Vagina (tissue), 2 donors: Measurements from ENCODE around the gene STXBP6. TPM values are rescaled to one million over a fixed set of nuclear protein-coding genes. Genes with fewer than 3 reads are reported as not detected.

Experiments
- DNase-seq, 2 donors: peaks; one replicate each; pipeline ENCODE4 v3.0.0-alpha.2; 2017; ENCODE audit errors: extremely low spot score in 2 of 2
- H3K27ac ChIP-seq: fragments of 200-600 bp; sonication (generic); one replicate; pipeline ENCODE4 v1.5.1; 2019
- H3K27me3 ChIP-seq: fragments of 200-600 bp; sonication (generic); one replicate; pipeline ENCODE4 v1.5.1; 2019
- H3K36me3 ChIP-seq, 2 donors: fragments of 200-600 bp; sonication (generic); one replicate each; pipeline ENCODE4 v1.5.1; 2017 to 2019
- H3K4me1 ChIP-seq: fragments of 200-600 bp; sonication (generic); one replicate; pipeline ENCODE4 v1.5.1; 2019
- H3K4me3 ChIP-seq, 2 donors: fragments of 200-600 bp; sonication (generic); 1 replicate in 1 of 2; 2 replicates in 1 of 2; pipeline ENCODE4 v1.5.1; 2016 to 2019
- H3K9me3 ChIP-seq: fragments of 200-600 bp; sonication (generic); one replicate; pipeline ENCODE4 v1.5.1; 2019
- POLR2A ChIP-seq, 2 donors: fragments of 450-650 bp; IDR thresholded peaks; one replicate each; pipeline ENCODE4 v1.6.1; 2017; ENCODE audit warnings: antibody characterized with exemption in 2 of 2, mild to moderate bottlenecking in 2 of 2, moderate library complexity in 2 of 2
- POLR2AphosphoS5 ChIP-seq, 2 donors: sonication (generic); formaldehyde crosslinking; IDR thresholded peaks; one replicate each; pipeline ENCODE4 v1.9.0; 2017; ENCODE audit warnings: antibody characterized with exemption in 2 of 2, mild to moderate bottlenecking in 2 of 2, low read depth in 1 of 2; ENCODE audit not compliant: insufficient read depth in 1 of 2
- intact Hi-C: fragments of 100-400 bp; cut with DNase I; formaldehyde crosslinking; loops from one replicate; pipeline ENCODE4 v1.15.1; 2023
- total RNA-seq: library from RNA; depleted of rRNA; stranded (reverse); fragments of >200 nt; gene quantifications from one replicate; pipeline ENCODE4 v1.2.3, GENCODE V29; 2016
- TF ChIP-seq, protein P1 (sequence below), 3 experiments: fragments of 450-650 bp in 2 of 3; fragments of 200-600 bp in 1 of 3; sonication (generic) in 1 of 3; IDR thresholded peaks; one replicate each; pipeline ENCODE4 v1.5.1; 2017 to 2019; ENCODE audit warnings: antibody characterized with exemption in 3 of 3, mild to moderate bottlenecking in 2 of 3, moderate library complexity in 2 of 3

Gene STXBP6
- total RNA-seq, 1 donor from 2014 or later, result 4.4 TPM

DNA sequence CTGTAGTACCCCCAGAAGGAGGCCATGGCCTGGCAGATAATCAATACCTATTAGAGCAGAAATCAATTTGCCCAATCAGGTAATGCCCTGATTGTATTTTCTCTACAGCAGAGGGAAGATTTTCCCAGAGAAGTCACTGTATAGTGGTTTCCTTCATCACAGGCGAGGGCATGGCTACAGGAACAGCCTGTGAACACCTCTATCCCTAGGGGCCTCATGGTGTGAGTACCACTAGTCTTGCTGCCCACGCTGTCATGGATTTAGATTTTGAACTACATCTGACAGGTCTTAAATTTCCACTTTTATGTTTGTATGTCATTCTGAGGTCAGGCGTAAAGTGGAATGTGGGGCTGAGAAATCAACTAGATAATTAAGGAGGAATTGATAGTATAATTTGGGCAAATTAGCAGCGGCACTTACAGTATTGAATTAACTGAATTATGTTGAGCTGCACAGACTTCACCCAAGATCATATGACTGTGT, 42.4 kb upstream of the STXBP6 start:
- no peaks in the 10 kb centered on the region for H3K27me3 ChIP-seq
- intact Hi-C loops, result no loop called here
- no peaks in the 10 kb centered on the region for H3K36me3 ChIP-seq
- H3K4me3 ChIP-seq, result no peak overlapping the region
- H3K9me3 ChIP-seq, result no peaks in the 10 kb centered on the region
- TF ChIP-seq, protein P1, sequence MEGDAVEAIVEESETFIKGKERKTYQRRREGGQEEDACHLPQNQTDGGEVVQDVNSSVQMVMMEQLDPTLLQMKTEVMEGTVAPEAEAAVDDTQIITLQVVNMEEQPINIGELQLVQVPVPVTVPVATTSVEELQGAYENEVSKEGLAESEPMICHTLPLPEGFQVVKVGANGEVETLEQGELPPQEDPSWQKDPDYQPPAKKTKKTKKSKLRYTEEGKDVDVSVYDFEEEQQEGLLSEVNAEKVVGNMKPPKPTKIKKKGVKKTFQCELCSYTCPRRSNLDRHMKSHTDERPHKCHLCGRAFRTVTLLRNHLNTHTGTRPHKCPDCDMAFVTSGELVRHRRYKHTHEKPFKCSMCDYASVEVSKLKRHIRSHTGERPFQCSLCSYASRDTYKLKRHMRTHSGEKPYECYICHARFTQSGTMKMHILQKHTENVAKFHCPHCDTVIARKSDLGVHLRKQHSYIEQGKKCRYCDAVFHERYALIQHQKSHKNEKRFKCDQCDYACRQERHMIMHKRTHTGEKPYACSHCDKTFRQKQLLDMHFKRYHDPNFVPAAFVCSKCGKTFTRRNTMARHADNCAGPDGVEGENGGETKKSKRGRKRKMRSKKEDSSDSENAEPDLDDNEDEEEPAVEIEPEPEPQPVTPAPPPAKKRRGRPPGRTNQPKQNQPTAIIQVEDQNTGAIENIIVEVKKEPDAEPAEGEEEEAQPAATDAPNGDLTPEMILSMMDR (IDR thresholded peaks at IDR 0.05), result no peak
- TF ChIP-seq POLR2AphosphoS5 (IDR thresholded peaks at IDR 0.05; ENCODE audit: insufficient read depth in 1 of 2, low read depth in 1 of 2) (no peak), POLR2A (IDR thresholded peaks at IDR 0.05) (no peak)
- H3K4me1 ChIP-seq, result no peaks in the 10 kb centered on the region
- DNase-seq, result no peak
- no peak overlapping the region for H3K27ac ChIP-seq

GRCh38 chr14:25090716-25091454, 40.9 kb upstream of the STXBP6 start:
- H3K36me3 ChIP-seq, result no peaks in the 10 kb centered on the region
- no peaks in the 10 kb centered on the region for H3K4me1 ChIP-seq
- TF ChIP-seq, protein P1 (IDR thresholded peaks at IDR 0.05), result no peak
- TF ChIP-seq POLR2AphosphoS5 (IDR thresholded peaks at IDR 0.05; ENCODE audit: insufficient read depth in 1 of 2, low read depth in 1 of 2), result peak in 1 of 2 donors; percentile 25
- H3K27ac ChIP-seq, result no peak overlapping the region
- DNase-seq, result no peak
- H3K4me3 ChIP-seq, result no peak overlapping the region
- no peaks in the 10 kb centered on the region for H3K27me3 ChIP-seq
- intact Hi-C loops, result no loop called here
- no peaks in the 10 kb centered on the region for H3K9me3 ChIP-seq

- Histone ChIP-seq H3K9me3 (no peaks in the 10 kb centered on the region), H3K4me3 (no peak overlapping the region), H3K27me3 (no peaks in the 10 kb centered on the region), H3K36me3 (no peaks in the 10 kb centered on the region), H3K4me1 (no peaks in the 10 kb centered on the region), H3K27ac (no peak overlapping the region)
- intact Hi-C loops, result no loop called here
- no peak for DNase-seq
- TF ChIP-seq, protein P1 (IDR thresholded peaks at IDR 0.05), result no peak
- TF ChIP-seq POLR2AphosphoS5 (IDR thresholded peaks at IDR 0.05; ENCODE audit: insufficient read depth in 1 of 2, low read depth in 1 of 2) (no peak), POLR2A (IDR thresholded peaks at IDR 0.05) (no peak)
Measured at GRCh38 chr14:25090256-25090655, 40.3 kb upstream of the STXBP6 start.

GRCh38 chr14:25089496-25089895, 39.5 kb upstream of the STXBP6 start:
- TF ChIP-seq, protein P1 (IDR thresholded peaks at IDR 0.05), result no peak
- TF ChIP-seq POLR2A (IDR thresholded peaks at IDR 0.05), result no peak
- no peak for TF ChIP-seq POLR2AphosphoS5 (IDR thresholded peaks at IDR 0.05; ENCODE audit: insufficient read depth in 1 of 2, low read depth in 1 of 2)
- Histone ChIP-seq H3K27ac (no peak overlapping the region), H3K36me3 (no peaks in the 10 kb centered on the region), H3K27me3 (no peaks in the 10 kb centered on the region), H3K9me3 (no peaks in the 10 kb centered on the region), H3K4me3 (no peak overlapping the region), H3K4me1 (no peaks in the 10 kb centered on the region)
- intact Hi-C loops, result no loop called here
- no peak for DNase-seq

GRCh38 chr14:25086821-25087396, 37.0 kb upstream of the STXBP6 start:
- no peaks in the 10 kb centered on the region for H3K36me3 ChIP-seq
- H3K9me3 ChIP-seq, result no peaks in the 10 kb centered on the region
- intact Hi-C loops, result no loop called here
- no peaks in the 10 kb centered on the region for H3K27me3 ChIP-seq
- H3K4me3 ChIP-seq, result no peak overlapping the region
- DNase-seq, result no peak
- H3K4me1 ChIP-seq, result no peaks in the 10 kb centered on the region
- H3K27ac ChIP-seq, result no peak overlapping the region
- TF ChIP-seq POLR2A (IDR thresholded peaks at IDR 0.05) (no peak), POLR2AphosphoS5 (IDR thresholded peaks at IDR 0.05; ENCODE audit: insufficient read depth in 1 of 2, low read depth in 1 of 2) (no peak)
- TF ChIP-seq, protein P1 (IDR thresholded peaks at IDR 0.05), result no peak
